Sigmoid colon (tissue), 7 donors: ENCODE measurements around the gene PI4KA. TPM values are rescaled to one million over a fixed set of nuclear protein-coding genes. Genes with fewer than 3 reads are reported as not detected.
"Not testable (repeated sequence)": the region's sequence is repeated elsewhere in the genome, so short reads cannot be mapped to it uniquely, and the experiment has no call there.

ENCODE experiments used
- DNase-seq: peaks from one replicate; pipeline ENCODE4 v3.0.0-alpha.2; 2019
- H3K27ac ChIP-seq, 4 donors: fragments of 200-600 bp; sonication (generic); one replicate each; pipeline ENCODE4 v1.5.1; 2016 to 2019; ENCODE audit warnings: mild to moderate bottlenecking in 1 of 4
- H3K27me3 ChIP-seq, 3 donors: fragments of 200-600 bp; sonication (generic); one replicate each; pipeline ENCODE4 v1.5.1; 2019; ENCODE audit warnings: mild to moderate bottlenecking in 1 of 3
- H3K36me3 ChIP-seq, 4 donors: fragments of 200-600 bp; sonication (generic); one replicate each; pipeline ENCODE4 v1.5.1; 2016 to 2019
- H3K4me1 ChIP-seq, 4 donors: fragments of 200-600 bp; sonication (generic); one replicate each; pipeline ENCODE4 v1.5.1; 2017 to 2019
- H3K4me3 ChIP-seq, 4 donors: fragments of 200-600 bp; sonication (generic); one replicate each; pipeline ENCODE4 v1.5.1; 2017 to 2019; ENCODE audit warnings: mild to moderate bottlenecking in 2 of 4, moderate library complexity in 1 of 4
- H3K9me3 ChIP-seq, 4 donors: fragments of 200-600 bp in 3 of 4; sonication (generic) in 3 of 4; one replicate each; pipeline versions ENCODE4 v1.5.1 to v1.6.1; 2013 to 2019
- CTCF ChIP-seq, 4 experiments: fragments of 450-650 bp in 3 of 4; fragments of 200-600 bp in 1 of 4; IDR thresholded peaks; one replicate each; pipeline ENCODE4 v1.5.1; 2016 to 2019; ENCODE audit warnings: antibody characterized with exemption in 4 of 4, mild to moderate bottlenecking in 3 of 4, moderate library complexity in 2 of 4
- EP300 ChIP-seq, 4 donors: sonication (generic); formaldehyde crosslinking; IDR thresholded peaks; one replicate each; pipeline ENCODE4 v1.6.1; 2017; ENCODE audit warnings: antibody characterized with exemption in 4 of 4
- POLR2A ChIP-seq, 2 donors: fragments of 450-650 bp; IDR thresholded peaks; one replicate each; pipeline ENCODE4 v1.6.1; 2016; ENCODE audit warnings: antibody characterized with exemption in 2 of 2, mild to moderate bottlenecking in 2 of 2, moderate library complexity in 2 of 2
- POLR2AphosphoS5 ChIP-seq, 4 donors: sonication (generic); formaldehyde crosslinking; IDR thresholded peaks; one replicate each; pipeline ENCODE4 v1.6.1; 2017; ENCODE audit warnings: antibody characterized with exemption in 4 of 4
- WGBS, 2 donors: extraction: QIAGEN DNeasy Blood & Tissue Kit; methylation state at CpG; one replicate each; pipeline ENCODE4 v1.1.7; 2013; 5-methylcytosine and 5-hydroxymethylcytosine counted together
- intact Hi-C: fragments of 100-400 bp; cut with DNase I; formaldehyde crosslinking; loops from one replicate; pipeline ENCODE4 v1.15.1; 2023
- polyA plus RNA-seq, 3 donors: library from polyadenylated mRNA; stranded (reverse); fragments of 200-250 nt; gene quantifications; one replicate each; pipeline ENCODE4 v1.2.3, GENCODE V29; 2013
- total RNA-seq, 4 donors: library from RNA; depleted of rRNA; stranded (reverse); fragments of >200 nt; gene quantifications; one replicate each; pipeline ENCODE4 v1.1.0, GENCODE V29; 2016
- donor health status: healthy with polysubstance abuse.
- donor health status: Bipolar disorder and iron deficiency.
- donor health status: healthy.

PI4KA gene
- total and polyA plus RNA-seq, 7 donors: 26.1 to 137 (median 63.5) TPM

- no peak for DNase-seq
- H3K4me1 ChIP-seq: no peaks in the 10 kb centered on the region
- H3K27ac ChIP-seq: no peak overlapping the region
- 88 to 95% methylated on average over 17 of the region's 17 CpGs for WGBS, 2 donors
- TF ChIP-seq POLR2AphosphoS5 (IDR thresholded peaks at IDR 0.05) (no peak), EP300 (IDR thresholded peaks at IDR 0.05) (no peak)
- H3K27me3 ChIP-seq: no peaks in the 10 kb centered on the region
- intact Hi-C loops: no loop called here
- no peak overlapping the region for H3K4me3 ChIP-seq
- H3K36me3 ChIP-seq: peaks cover 0 to 48% (median 5%) of the 10 kb centered on the region in 4 donors
- no peaks in the 10 kb centered on the region for H3K9me3 ChIP-seq
These were observed 81.8 kb downstream of the PI4KA start for GRCh38 chr22:20776624-20777405.

- WGBS, 2 donors: 91 to 96% methylated on average over 4 of the region's 4 CpGs
- Histone ChIP-seq H3K9me3 (no peaks in the 10 kb centered on the region), H3K27ac (no peak overlapping the region), H3K36me3 (peaks cover 0 to 48% (median 3%) of the 10 kb centered on the region in 4 donors), H3K27me3 (no peaks in the 10 kb centered on the region), H3K4me1 (no peaks in the 10 kb centered on the region), H3K4me3 (no peak overlapping the region)
- no peak for DNase-seq
- intact Hi-C loops: no loop called here
- TF ChIP-seq CTCF (IDR thresholded peaks at IDR 0.05): no peak
- TF ChIP-seq POLR2AphosphoS5 (IDR thresholded peaks at IDR 0.05): no peak
- no peak for TF ChIP-seq POLR2A (IDR thresholded peaks at IDR 0.05)
- TF ChIP-seq EP300 (IDR thresholded peaks at IDR 0.05): no peak
These were observed 83.2 kb downstream of the PI4KA start for GRCh38 chr22:20775342-20775895.

GRCh38 chr22:20774882-20775281, 83.7 kb downstream of the PI4KA start:
- intact Hi-C loops: no loop called here
- H3K4me3 ChIP-seq: no peak overlapping the region
- H3K27me3 ChIP-seq: no peaks in the 10 kb centered on the region
- no peaks in the 10 kb centered on the region for H3K9me3 ChIP-seq
- WGBS, 2 donors: 90 to 97% methylated on average over 4 of the region's 4 CpGs
- H3K27ac ChIP-seq: no peak overlapping the region
- no peaks in the 10 kb centered on the region for H3K4me1 ChIP-seq
- no peak for TF ChIP-seq POLR2AphosphoS5 (IDR thresholded peaks at IDR 0.05)
- TF ChIP-seq CTCF (IDR thresholded peaks at IDR 0.05): no peak
- no peak for TF ChIP-seq EP300 (IDR thresholded peaks at IDR 0.05)
- TF ChIP-seq POLR2A (IDR thresholded peaks at IDR 0.05): no peak
- H3K36me3 ChIP-seq: peaks cover 0 to 47% (median 3%) of the 10 kb centered on the region in 4 donors
- DNase-seq: no peak

- 86 to 95% methylated on average over 4 of the region's 4 CpGs for WGBS, 2 donors
- Histone ChIP-seq H3K27me3 (no peaks in the 10 kb centered on the region), H3K4me3 (no peak within 1 kb of the TSS), H3K4me1 (no peaks in the 10 kb centered on the region), H3K36me3 (peaks cover 0 to 36% (median 0%) of the 10 kb centered on the region in 4 donors), H3K27ac (no peak within 1 kb of the TSS), H3K9me3 (no peaks in the 10 kb centered on the region)
- intact Hi-C loops: no loop called here
- DNase-seq: no peak
- no peak for TF ChIP-seq EP300 (IDR thresholded peaks at IDR 0.05)
These were observed 84.8 kb downstream of the PI4KA start, which contains the start of gene SERPIND1 for GRCh38 chr22:20773793-20774212. Gene SERPIND1 (plus strand): TSS chr22:20774113. CDS start chr22:20779313, 5,200 bp downstream.

GRCh38 chr22:20771918-20772625, 86.5 kb downstream of the PI4KA start:
- Histone ChIP-seq H3K27ac (no peak overlapping the region), H3K36me3 (peaks cover 0 to 23% (median 0%) of the 10 kb centered on the region in 4 donors), H3K27me3 (no peaks in the 10 kb centered on the region), H3K9me3 (no peaks in the 10 kb centered on the region), H3K4me3 (no peak overlapping the region), H3K4me1 (no peaks in the 10 kb centered on the region)
- intact Hi-C loops: no loop called here
- WGBS, 2 donors: 89 to 92% methylated on average over 9 of the region's 9 CpGs
- TF ChIP-seq CTCF (IDR thresholded peaks at IDR 0.05): no peak
- no peak for TF ChIP-seq POLR2A (IDR thresholded peaks at IDR 0.05)
- no peak for TF ChIP-seq POLR2AphosphoS5 (IDR thresholded peaks at IDR 0.05)
- no peak for DNase-seq

- H3K9me3 ChIP-seq, intact Hi-C loops, DNase-seq, H3K27ac ChIP-seq, H3K27me3 ChIP-seq, H3K4me1 ChIP-seq, H3K4me3 ChIP-seq: not testable (repeated sequence)
- WGBS, 2 donors: 86 to 92% methylated on average over 9 of the region's 9 CpGs
- H3K36me3 ChIP-seq: peaks cover 3 to 33% (median 9%) of the 10 kb centered on the region in 4 donors
These were observed 89.2 kb downstream of the PI4KA start for GRCh38 chr22:20769496-20769826.
